AG10803 (cell line): ENCODE data around the gene ERC1.
"Not testable (repeated sequence)": the region's sequence is repeated elsewhere in the genome, so short reads cannot be mapped to it uniquely, and the experiment has no call there.

Experiments
- DNase-seq: peaks from one replicate; pipeline ENCODE4 v3.0.0; 2010; ENCODE audit warnings: low read depth
- H3K4me3 ChIP-seq: 2 replicates; pipeline ENCODE4 v1.5.1; 2011; ENCODE audit warnings: mild to moderate bottlenecking, low read length, control low read depth
- TF ChIP-seq, protein P1 (sequence below): conservative IDR thresholded peaks from 2 replicates; pipeline ENCODE4 v1.5.1; 2011; ENCODE audit warnings: mild to moderate bottlenecking, low read length, control low read depth, inconsistent platforms

ERC1 gene

DNA sequence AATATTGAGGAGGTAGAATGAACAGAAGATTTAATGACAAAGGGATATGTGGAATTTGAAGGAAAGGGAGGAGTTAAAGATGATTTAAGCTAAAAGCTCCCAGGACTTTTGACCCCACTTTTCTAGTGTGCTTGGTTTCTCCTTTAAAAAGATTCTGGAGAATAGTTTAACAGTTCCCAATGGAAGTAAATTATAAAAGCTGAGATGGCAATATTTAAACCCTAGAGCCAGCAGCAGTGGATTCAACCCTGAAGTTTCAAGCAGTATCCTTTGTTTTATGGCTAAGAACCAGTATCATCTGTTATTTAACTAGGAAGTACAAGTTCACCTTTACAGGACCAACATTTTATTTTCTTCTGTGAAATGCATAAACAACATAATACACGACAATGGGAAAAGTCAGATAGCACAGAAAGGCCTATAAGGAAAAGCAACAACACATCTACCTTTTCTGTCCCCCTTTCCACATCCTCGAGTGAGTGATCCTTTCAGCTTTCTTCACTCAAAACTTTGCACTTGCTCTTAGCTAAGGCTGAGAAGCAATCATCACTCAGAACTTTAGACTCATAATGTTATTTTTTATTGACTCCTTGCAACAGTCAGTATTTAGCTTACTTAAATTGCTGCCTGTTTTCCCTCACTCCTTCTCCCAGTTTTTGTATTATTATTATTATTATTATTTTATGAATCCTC lies 338.9 kb downstream of the ERC1 start:
- no peak overlapping the region for H3K4me3 ChIP-seq
- no peak for DNase-seq
- TF ChIP-seq, protein P1, sequence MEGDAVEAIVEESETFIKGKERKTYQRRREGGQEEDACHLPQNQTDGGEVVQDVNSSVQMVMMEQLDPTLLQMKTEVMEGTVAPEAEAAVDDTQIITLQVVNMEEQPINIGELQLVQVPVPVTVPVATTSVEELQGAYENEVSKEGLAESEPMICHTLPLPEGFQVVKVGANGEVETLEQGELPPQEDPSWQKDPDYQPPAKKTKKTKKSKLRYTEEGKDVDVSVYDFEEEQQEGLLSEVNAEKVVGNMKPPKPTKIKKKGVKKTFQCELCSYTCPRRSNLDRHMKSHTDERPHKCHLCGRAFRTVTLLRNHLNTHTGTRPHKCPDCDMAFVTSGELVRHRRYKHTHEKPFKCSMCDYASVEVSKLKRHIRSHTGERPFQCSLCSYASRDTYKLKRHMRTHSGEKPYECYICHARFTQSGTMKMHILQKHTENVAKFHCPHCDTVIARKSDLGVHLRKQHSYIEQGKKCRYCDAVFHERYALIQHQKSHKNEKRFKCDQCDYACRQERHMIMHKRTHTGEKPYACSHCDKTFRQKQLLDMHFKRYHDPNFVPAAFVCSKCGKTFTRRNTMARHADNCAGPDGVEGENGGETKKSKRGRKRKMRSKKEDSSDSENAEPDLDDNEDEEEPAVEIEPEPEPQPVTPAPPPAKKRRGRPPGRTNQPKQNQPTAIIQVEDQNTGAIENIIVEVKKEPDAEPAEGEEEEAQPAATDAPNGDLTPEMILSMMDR: no peak

DNA sequence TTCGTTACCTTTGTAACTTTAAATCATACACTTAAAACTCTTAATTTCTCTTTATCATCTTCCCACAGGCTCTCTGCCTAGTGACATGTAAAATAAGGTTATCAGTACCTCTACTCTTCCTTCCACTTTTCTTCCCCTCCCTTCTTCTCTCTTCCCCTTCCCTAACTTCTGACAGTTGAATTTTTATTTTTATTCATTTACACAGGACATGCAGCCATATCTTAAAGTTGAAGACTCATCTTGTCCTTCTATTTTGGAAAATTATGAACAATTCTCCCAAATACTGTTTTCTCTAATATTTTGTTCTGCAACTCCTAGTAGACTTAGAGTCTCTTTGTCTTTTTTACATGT lies 339.4 kb downstream of the ERC1 start:
- H3K4me3 ChIP-seq: no peak overlapping the region
- TF ChIP-seq, protein P1: no peak
- no peak for DNase-seq

DNA sequence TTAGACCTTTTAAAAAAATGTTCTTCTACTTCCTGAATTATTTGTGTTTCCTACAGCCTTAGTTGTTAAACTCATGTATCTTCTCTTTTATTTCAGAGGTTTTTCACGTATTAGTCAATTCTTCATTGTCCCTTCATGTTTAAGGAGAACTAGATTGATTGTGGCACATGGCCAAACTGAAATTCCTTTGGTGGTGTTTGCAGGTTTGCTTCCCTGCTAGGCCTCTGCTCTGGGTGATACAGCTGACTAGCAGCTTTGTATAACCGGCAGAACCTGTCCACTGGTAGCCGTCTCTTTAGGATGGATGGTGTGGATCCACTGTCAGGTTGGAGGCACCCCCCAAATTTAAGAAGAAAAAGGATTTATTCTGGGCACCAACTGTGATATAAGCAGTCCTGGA lies 341.3 kb downstream of the ERC1 start:
- DNase-seq: no peak
- TF ChIP-seq, protein P1: no peak

DNA sequence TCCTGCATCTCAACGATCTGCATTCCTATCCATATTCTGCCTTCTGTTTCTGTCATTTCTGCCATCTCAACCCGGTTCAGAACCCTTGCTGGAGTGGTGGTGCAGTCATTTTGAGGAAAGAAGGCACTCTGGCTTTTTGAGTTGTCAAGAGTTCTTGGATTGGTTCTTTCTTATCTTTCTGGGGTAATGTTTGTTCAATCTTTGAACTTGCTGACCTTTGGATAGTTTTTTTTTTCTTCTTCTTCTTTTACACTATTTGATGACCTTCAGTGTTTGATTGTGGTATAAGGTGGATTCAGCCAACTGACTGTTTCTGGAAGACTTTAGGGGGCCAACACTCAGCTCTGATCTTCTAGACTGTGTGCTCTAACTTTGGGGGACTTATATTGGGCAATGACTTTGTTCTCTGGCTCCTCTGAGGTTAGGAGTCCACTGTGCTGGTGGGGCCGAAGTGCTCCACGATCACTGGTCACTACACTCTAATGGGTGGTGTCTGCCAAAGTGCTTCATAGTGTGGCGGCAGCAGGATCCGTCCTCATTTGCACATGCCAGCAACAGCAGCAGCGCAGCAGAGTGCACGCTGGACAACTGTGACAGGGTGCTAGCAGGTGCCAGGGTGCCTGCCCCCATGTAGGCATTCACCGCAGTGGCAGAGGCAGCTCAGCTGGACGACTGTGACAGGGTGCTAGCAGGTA lies 347.6 kb downstream of the ERC1 start:
- TF ChIP-seq, protein P1: no peak
- H3K4me3 ChIP-seq: no peak overlapping the region
- DNase-seq: no peak

More for the DNA sequence above, 341.3 kb downstream of the ERC1 start:
- H3K4me3 ChIP-seq: no peak overlapping the region

DNA sequence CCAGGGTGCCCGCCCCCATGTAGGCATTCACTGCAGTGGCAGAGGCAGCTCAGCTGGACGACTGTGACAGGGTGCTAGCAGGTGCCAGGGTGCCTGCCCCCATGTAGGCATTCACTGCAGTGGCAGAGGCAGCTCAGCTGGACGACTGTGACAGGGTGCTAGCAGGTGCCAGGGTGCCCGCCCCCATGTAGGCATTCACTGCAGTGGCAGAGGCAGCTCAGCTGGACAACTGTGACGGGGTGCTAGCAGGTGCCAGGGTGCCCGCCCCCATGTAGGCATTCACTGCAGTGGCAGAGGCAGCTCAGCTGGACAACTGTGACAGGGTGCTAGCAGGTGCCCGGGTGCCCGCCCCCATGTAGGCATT lies 348.1 kb downstream of the ERC1 start:
- not testable (repeated sequence) for DNase-seq, H3K4me3 ChIP-seq

DNA sequence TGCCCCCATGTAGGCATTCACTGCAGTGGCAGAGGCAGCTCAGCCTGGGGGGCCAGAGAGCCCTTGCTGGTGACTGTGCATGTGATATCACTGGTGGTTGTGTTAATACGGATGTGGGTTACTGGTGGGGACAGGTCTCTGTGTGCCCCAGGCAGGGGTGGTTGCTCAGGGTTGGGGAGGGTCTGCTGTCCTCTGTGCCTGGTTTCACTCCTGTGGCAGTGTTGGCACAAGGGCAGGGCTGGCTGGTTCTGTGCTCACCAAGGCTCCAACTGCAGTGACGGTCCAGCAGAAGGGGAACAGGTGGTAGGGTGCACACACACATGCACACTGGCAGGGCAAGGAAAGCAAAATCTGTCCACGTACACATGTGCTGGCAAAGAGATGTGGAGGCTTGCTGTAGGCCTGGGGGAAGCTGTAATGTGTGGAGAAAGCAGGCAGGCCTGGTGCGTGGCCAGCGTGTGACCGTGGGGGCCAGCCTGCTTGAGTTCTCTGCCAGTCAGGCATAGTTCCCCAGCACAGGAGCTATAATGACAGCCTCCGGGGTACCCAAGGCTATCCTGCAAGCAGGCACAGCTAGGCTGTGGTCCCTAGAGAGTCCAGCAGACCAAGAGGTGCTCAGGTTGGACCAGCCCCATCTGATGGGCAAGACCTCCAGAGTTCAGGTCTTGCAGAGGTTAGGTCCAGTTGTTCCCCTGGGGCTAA lies 348.7 kb downstream of the ERC1 start:
- no peak for DNase-seq
- H3K4me3 ChIP-seq: no peak overlapping the region
- TF ChIP-seq, protein P1: no peak

DNA sequence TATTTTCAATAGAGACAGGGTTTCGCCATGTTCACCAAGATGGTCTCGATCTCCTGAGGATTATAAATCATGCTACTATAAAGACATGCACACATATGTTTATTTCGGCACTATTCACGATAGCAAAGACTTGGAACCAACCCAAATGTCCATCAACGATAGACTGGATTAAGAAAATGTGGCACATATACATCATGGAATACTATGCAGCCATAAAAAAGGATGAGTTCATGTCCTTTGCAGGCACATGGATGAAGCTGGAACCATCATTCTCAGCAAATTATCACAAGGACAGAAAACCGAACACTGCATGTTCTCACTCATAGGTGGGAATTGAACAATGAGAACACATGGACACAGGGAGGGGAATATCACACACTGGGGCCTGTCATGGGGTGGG lies 350.2 kb downstream of the ERC1 start:
- DNase-seq, H3K4me3 ChIP-seq: not testable (repeated sequence)

DNA sequence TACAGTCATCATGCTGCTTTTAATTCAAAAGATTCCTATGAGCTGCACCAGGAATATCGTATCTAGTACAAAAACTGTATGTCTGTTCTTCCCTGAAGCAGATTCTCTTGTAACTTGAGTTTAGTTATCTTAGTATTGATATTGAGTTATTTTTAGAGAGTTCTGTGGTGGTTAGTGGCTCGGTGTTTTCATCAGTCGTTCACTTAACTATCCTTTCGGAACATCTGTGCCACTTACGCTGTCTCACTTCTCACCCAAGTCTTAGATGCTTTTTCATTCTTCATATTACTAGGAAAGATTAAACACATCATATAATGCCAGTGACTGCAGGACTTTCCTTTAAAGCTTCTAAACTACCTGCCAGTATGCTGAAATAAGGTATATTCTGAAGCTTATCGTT lies 352.4 kb downstream of the ERC1 start:
- TF ChIP-seq, protein P1: no peak
- no peak overlapping the region for H3K4me3 ChIP-seq
- no peak for DNase-seq
